Inflammatory macrophage treated with lipopolysaccharide for 1 hour (primary cell): ENCODE measurements around the gene PDK1.
A peak's percentile ranks its signal among the peaks of the same experiment; 100 is the strongest.
"Not testable (repeated sequence)": the region's sequence is repeated elsewhere in the genome, so short reads cannot be mapped to it uniquely, and the experiment has no call there.

Experiments
- DNase-seq, 2 donors: peaks; one replicate each; pipeline ENCODE4 v3.0.0-alpha.2; 2020 to 2022

The PDK1 gene

DNA sequence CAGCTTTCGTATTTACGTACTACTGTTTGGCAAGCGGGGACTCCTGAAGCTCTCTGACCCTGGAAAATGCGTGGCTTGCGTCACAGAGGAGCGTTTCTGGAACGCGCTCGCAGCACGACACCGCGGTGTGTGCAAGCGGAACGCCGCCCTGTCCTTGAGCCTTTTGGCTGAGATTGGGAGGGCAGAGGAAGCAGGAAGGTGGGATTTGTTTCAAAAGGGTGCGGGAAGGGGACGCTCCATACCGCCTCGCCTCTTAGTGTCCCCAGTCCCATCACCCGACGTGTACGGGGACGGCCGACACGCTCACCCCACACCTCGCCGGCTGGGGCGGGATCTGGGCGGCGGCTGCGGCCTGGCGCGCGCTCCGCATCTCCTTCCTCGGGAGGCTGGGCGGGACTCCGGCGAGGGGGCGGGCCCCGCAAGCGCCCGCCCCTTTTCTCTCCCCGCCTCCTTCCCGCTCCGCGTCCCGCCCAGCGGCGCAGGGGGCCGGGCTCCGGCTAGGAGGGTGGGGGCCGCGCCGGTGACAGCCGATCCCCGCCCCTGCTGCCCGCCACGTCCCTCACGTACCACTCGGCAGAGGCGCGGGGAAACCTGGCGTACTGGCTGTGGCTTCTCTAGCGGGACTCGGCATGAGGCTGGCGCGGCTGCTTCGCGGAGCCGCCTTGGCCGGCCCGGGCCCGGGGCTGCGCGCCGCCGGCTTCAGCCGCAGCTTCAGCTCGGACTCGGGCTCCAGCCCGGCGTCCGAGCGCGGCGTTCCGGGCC lies at the start of gene PDK1:
Gene PDK1, plus strand, starts transcription at position 569 of the 762 bp plus-strand sequence. Its CDS starts 61 bp downstream, at position 630.
- peak; percentile 88 to 93 for DNase-seq

DNA sequence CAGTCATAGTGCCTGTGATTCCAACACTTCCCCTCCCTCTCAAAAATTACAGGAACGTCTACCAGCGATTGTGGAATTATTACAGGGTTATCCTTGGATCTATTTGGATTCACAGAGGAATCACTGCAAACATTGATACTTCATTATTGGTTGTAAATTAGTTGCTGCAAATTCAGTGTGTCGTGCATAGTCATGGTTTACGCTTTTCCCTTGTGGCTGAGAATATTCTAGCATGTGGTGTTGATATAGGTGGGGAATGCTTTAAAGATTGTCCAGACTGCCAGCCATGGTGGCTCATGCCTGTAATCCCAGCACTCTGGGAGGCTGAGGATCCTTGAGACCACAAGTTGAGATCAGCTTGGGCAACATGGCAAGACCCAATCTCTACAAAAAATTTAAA lies 48.7 kb upstream of the PDK1 start:
- DNase-seq, result no peak

DNA sequence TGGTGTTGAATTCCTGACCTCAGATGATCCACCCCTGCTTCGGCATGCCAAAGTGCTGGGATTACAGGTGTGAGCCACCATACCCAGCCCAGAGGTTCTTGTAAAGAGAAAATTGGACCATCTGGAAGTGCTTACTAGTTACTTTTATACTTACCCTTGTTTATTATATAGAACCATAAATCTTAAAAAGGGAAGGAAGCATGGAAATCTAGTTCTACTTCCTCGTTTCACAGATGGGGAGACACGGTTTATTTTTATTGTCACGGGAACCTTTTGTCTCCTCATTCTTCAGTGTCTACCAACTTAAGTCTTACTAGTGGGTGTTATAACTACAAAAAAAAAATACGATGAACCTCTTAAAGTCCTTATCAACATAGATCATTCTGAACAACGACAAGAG lies 45.8 kb upstream of the PDK1 start:
- peak; percentile 27 to 43 for DNase-seq

DNA sequence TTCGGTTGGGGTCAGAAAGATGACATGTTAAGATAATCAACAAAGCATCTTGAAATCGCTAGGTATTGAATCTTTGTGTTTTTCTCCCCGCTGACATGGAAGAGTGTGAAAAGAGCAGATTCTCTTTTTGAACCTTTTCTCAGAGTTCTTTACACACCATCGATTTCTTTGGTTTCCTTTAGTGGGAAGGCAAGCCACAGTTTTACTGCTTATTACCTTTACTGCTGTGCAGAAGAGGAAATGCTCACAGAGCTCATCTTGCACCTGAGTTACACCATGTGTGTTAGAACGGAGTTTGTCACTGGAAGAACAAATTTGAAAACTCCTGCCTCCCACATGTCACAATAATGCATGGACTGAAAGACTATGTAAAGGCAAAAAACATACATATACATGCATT lies 45.3 kb upstream of the PDK1 start:
- no peak for DNase-seq

DNA sequence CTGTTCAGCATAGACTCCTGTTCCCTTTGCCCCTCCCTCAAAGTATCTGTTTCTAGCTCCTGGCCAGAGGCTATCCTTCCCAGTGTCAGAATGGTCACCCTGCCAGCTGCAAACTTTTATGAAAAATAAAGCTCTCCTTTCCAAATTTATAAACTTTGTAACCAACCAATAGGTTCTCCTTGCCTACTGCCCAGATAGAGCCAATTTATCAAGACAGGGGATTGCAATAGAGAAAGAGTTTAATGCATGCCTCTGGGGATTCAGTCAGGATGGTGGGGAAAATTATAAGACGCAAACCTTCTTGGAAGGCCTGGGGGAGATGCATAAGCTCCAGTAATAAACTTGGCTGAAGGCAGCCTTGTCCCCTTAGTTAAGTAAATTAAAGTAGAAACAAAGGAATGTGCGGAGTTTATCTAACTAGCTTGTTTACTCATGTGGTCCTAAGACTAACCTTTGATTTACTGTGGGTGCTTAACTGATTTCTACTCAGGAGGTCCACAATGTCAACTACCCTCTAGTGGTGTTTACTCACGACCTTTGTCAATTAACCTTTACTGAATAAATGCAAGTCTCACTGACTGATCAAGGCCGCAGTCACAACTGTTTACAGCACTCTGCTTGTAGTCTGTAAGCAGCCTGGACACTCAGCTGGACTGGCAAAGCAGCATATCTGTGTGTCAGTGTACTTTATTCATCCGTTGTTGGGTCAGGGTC lies 42.9 kb upstream of the PDK1 start:
- no peak for DNase-seq

DNA sequence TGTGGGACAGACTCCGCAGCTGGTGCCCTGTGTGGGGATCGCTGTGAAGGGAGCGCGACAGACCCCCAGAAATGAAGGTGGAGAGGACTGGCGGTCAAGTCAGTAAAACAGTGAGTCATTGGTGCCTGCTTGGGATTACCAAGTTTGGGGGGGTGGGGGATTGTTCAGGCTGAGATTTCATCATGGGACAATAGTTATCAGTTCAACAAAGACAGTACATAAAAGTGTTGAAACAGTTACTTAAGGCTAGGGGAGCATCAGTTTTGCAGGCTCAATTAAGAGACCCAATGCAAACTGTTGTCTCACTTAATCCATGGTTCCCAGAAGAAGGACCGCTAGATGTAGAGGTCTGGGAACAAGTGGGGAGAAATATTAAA lies 42.4 kb upstream of the PDK1 start:
- peak in 1 of 2 donors; percentile 38 for DNase-seq

DNA sequence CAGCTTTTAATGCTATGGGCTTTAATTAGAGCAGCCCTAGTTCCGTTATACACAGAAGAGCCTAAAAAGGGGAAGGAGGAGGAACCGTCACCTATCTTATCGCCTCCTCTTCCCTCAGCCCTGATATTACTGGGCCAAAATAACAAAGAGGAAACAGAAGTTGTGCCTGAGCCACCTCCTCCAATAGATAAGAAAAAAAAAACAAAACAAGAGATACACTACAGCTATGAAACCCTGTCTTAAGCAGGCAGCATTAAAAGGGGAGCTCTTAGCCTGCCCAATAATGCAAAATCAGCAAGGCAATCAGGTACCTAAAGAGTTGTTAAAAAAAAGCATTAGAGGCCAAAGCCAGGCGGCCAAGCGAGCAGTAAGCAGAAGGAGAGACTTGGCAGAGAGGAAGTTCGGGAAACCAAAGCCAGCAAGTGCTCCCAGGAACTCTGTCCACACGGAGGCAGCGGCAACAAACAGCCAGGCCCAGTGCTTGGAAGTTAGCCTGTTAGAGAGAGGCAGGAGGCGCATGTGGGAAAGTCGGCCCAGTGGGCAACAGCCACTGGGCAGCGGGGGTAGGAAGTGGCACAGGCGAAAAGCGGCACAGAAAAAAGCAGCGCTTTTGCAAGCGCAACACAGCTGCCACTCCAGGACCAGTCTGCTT lies 41.8 kb upstream of the PDK1 start:
- peak in 1 of 2 donors; percentile 56 for DNase-seq

DNA sequence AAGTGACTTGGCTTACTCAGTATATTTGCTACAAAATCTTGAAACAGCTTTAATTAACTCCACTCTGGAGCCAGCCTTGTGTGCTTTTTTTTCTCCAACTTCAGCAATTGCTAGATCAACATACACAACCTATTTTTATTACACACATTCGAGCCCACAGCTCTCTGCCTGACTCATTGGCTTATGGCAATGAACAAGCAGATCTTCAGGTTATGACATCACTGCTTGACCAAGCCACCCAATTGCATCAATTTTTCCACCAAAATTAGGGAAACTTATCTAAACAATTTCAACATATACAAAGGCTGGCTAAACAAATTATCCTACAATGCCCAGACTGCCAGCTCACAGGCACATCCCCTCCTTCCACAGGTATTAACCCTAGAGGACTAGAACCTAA lies 39.6 kb upstream of the PDK1 start:
- peak; percentile 84 to 94 for DNase-seq

DNA sequence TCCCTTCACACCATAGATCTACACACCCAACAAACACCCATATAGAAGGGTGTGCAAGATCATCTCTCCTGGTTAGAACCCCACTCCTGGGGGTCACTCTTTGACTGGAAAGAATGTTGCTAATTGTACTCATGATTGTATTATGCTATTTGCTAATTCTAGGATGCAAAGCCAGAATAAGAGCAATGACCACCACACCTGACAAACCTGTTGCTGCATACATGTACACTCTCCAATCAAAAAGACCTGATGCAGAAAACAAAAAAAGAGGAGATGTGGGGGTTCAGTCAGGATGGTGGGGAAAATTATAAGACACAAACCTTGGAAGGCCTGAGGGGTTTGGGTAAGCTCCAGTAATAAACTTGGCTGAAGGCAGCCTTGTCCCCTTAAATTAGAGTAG lies 36.9 kb upstream of the PDK1 start:
- DNase-seq, result no peak

DNA sequence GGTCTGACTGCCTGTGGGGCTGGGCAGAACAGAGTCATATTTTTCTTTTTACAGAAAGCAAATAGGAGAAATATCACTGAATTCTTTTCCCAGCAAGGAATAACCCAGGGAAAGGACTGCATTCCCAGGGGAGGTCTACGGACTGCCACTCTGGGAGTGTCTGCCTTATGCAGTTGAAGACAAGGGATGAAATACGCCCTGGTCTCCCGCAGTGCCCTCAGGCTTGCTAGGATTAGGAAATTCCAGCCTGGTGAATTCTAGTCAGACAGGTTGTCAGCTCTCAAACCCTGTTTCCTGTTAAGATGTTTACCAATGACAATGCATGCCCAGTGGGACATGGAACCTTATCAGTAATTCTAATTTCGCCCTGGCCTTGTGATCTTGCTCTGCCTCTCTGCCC lies 30.3 kb upstream of the PDK1 start:
- no peak for DNase-seq

DNA sequence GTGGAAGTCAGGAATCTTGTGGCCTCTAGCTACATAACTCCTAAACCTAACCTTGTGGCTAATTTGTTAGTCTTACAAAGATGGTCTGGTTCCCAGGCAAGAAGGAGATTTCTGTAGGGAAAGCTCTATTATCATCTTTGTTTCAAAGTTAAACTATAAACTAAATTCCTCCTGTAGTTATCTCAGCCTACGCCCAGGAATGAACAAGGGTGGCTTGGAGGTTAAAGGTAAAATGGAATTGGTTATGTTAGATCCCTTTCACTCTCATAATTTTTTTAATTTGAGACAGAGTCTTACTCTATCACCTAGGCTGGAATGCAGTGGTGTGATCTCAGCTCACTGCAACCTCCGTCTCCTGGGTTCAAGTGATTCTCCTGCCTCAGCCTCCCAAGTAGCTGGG lies 24.6 kb upstream of the PDK1 start:
- DNase-seq, result no peak

DNA sequence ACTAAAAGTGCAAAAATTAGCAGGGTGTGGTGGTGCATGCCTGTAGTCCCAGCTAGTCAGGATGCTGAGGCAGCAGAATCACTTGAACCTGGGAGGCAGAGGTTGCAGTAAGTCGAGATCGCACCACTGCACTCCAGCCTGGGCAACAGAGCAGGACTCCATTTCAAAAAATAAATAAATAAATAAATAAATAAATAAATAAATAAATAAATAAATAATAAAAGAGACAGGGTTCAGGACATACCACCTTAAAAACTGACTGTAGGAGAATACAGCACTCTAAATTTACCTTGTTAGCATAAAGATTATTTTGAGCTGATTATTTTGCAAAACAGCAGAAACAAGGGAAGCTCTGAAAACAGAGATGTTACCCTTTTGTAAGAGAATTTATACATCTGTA lies 23.4 kb upstream of the PDK1 start:
- not testable (repeated sequence) for DNase-seq

DNA sequence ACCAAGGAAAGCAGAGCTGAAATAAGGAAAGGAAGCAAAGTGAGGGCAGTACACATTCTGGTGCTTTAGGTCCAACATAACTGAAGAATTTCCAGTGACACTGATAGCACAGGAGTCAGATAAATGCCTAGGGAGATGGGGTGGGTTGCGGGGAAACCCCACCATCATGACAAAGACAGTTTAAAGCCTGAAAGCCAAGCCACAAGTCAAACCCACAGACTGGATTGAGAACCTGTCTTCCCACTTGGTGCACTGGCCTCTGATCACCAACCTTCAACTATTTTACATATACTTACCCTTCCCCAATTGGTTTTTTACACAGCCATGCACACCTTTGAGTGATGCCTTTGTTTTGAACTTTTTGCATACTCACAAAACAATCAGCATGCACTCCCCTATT lies 22.2 kb upstream of the PDK1 start:
- no peak for DNase-seq

DNA sequence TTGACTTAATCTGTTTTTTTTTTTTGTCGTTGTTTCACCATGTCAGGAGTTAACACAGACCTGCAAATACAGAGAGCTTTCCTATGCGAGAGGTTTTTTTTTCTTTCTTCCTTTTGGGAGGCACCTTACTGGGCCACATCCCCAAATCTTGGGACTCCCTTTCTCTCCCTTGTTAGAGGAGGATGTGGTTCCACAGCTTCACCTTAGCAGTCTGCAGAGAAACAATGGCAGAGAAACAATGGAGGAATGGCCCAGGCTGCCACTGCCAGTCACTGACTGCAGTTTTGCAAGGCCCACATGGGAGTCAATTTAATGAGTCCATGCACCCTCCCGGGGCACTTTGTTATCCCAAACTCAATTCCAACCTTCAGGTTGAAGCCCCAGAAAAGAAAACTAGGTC lies 20.8 kb upstream of the PDK1 start:
- no peak for DNase-seq

DNA sequence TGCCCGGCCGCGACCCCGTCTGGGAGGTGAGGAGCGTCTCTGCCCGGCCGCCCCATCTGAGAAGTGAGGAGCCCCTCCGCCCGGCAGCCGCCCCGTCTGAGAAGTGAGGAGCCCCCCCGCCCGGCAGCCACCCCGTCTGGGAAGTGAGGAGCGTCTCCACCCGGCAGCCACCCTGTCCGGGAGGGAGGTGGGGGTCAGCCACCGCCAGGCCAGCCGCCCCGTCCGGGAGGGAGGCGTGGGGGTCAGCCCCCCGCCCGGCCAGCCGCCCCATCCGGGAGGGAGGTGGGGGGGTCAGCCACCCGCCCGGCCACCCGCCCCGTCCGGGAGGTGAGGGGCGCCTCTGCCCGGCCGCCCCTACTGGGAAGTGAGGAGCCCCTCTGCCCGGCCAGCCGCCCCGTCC lies 18.0 kb upstream of the PDK1 start:
- DNase-seq, result not testable (repeated sequence)

DNA sequence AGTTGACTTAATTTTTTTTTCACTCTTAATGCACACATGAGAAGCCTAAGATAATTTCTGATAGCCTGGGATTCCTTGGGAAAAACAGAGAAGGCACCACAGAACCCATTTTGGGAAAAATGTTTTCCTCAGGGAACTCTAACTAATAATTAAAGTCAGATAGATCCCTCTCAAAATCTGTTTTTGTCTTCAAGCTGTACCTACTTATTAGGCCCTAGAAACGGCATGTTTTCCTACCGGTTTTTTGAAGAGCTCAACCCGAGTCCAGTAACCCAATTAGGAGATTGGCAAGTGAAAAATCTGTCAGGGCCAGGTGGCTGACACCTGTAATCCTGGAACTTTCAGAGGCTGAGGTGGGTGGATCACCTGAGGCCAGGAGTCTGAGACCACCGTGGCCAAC lies 16.1 kb upstream of the PDK1 start:
- DNase-seq, result no peak

DNA sequence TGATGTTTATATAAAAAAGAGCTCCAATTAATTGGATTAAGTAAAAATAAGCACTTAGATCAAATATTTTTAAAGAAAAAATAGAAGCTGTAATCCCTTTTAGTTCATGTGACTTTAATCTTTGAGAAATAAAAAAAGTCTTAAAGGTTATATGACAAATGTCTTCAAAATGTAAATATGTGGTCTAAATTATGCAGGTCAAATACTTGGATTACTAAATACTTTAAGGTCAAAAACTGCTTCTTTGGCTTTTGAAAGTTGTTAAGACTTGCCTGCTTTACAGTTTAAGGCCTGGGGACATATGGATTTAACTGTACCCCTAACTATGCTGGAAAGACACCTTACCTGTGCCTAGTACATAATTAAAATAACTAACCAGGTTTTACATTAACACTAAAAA lies 15.5 kb upstream of the PDK1 start:
- no peak for DNase-seq

DNA sequence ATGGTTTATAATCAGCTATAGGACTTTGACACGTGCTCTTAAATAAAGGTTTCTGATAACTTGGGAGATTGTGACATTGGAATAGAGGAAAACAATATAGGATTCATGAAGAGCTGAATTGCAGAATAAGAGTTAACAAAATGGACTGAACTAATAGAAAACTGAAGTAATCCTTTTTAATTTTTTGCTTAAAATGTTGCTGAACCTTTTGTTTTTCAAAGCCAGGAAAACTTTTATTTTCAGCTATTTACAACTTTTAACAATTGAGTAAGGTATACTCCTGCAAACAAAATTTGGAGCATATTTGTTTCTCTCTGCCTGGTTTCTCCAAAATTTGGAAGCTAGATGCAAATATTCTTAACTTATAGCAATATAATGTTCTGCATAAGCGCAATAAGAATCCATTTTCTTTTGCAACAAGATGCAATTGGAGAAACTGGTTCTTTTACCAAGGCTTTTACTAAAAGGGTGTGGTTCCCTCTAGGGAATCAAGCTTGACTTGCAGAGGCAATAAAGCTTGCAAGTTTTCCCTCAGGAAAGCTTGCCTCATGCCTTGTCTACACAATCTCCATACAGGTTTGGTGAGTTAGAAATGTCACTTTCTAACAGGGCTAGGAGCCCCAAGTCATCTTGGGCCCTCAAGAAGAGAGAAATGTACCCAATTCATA lies 10.3 kb upstream of the PDK1 start:
- no peak for DNase-seq

DNA sequence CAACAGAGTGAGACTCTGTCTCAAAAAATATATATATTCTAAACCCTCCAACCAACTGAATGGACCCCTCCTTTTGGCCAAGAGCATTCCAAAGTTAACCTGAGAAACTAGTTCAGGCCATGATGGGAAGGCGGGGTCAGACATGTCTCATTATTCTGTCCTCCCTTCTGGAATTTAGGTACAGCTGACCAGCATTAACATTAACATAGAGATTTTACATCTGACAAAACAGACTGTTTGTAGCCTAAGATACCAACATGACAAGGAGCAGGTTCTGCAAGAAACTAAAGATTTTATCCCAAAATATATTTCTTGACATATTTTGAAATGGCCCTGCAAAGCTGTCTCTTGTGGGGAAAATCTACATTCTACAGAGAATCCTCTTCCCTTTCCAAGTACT lies 6.8 kb upstream of the PDK1 start:
- no peak for DNase-seq

DNA sequence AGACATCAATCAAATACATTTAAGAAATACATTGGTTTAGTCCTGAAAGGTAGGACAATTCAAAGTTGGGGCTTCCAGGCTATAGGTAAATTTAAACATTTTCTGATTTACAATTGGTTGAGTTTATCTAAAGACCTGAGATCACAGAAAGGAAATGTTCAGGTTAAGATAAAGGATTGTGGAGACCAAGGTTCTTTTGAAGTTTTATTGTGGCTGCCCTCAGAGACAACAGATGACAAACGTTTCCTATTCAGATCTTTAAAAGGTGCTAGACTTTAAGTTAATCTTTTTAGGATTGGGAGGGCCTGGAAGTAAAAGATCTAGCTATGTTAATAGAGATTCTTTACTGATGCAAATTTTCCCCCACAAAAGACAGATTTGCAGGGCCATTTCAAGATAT lies 6.1 kb upstream of the PDK1 start:
- not testable (repeated sequence) for DNase-seq

DNA sequence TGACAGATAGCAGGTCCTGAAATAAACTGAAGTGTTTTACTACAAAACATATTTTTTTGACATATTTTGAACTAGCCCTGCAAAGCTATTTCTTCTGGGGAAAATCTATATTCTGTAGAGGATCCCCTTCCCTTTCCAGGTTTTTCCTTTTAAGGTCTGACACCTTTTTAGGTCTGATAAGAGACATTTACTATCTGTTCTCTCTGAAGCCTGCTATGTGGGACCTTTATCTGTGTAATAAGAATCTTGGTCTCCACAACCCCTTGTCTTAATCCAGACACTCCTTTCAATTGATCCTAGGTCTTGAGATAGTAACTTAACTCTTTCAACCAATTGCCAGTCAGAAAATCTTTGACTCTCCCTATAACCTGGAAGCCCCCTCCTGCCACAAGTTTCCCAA lies 5.5 kb upstream of the PDK1 start:
- no peak for DNase-seq

DNA sequence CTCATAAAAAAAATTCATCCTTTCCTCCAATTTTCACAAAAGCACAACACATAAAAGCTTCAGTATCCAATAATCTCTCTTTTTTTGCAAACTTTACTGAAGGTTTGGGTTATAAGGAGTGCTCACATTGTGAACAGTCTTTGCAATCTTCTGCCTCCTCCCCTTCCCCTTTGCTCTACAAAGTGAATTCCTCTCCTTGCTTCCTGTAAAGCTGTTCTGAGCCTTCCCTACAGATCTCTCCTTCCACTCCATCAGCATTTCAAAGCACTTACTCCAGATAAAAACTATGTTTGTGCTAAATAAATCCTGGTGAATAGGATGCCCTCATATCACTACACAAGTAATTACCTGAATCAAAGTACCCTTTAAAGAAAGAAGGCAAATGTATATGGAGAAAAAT lies 4.6 kb upstream of the PDK1 start:
- peak in 1 of 2 donors; percentile 30 for DNase-seq

DNA sequence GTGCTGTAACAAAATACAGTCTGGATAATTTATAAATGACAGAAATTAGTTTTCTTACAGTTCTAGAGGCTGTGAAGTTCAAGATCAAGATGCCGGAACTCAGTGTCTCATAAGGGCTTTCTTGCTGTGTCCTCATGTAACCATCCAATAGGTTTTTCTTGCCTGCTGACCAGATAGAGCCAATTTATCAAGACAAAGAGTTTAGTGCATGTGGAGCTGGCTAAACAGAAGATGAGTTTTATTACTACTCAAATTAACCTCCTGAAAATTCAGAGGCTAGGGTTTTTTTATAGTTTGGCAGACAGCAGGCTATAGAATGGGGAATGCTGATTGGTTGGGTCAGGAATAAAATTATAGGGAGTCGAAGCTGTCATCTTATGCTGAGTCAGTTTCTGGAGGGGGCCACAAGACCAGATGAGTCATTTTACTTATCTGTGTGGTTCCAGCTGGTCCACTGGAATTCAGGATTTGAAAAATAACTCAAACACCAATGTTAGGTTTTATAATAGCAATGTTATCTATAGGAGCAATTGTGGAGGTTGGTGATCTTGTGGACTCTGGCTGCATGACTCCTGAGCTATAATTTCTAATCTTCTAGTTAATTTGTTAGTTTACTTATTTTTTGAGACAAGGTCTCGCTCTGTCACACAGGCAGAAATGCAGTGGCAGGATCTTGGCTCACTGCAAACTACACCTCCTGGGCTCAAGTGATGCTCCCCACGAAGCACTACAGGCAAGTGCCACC lies 3.2 kb upstream of the PDK1 start:
- peak in 1 of 2 donors; percentile 18 for DNase-seq
